CD4-positive, CD25-positive, alpha-beta regulatory T cell (primary cell): Measurements from ENCODE around the gene C18orf54. TPM values are rescaled to one million over a fixed set of nuclear protein-coding genes. Genes with fewer than 3 reads are reported as not detected.

ENCODE experiments used
- ATAC-seq, 2 donors: fragments of 150-1000 bp; cut with Tn5 transposase; one replicate each; pipeline ENCODE4 v1.10.0; 2021; ENCODE audit warnings: low read depth in 2 of 2, moderate number of reproducible peaks in 2 of 2, moderate library complexity in 1 of 2
- DNase-seq, 3 donors: peaks; one replicate each; pipeline versions ENCODE4 v3.0.0 to v3.0.0-alpha.2; 2012 to 2022; ENCODE audit warnings: mixed read lengths in 1 of 3
- H3K27ac ChIP-seq: one replicate; pipeline ENCODE4 v1.7.0; 2013; ENCODE audit warnings: mild to moderate bottlenecking, low read length; ENCODE audit not compliant: insufficient read depth, poor library complexity, severe bottlenecking
- H3K27me3 ChIP-seq: one replicate; pipeline ENCODE4 v1.7.0; 2013; ENCODE audit warnings: low read length; ENCODE audit not compliant: control insufficient read depth, insufficient read depth
- H3K36me3 ChIP-seq: one replicate; pipeline ENCODE4 v1.7.0; 2013; ENCODE audit warnings: mild to moderate bottlenecking, low read length, moderate library complexity; ENCODE audit not compliant: control insufficient read depth, insufficient read depth
- H3K4me1 ChIP-seq: 2 replicates; pipeline ENCODE4 v1.7.0; 2013; ENCODE audit warnings: mild to moderate bottlenecking, low read length; ENCODE audit not compliant: insufficient read depth, control insufficient read depth, poor library complexity, severe bottlenecking
- H3K4me3 ChIP-seq: one replicate; pipeline ENCODE4 v1.7.0; 2013; ENCODE audit warnings: low read depth, mild to moderate bottlenecking, low read length, moderate library complexity
- H3K9me3 ChIP-seq, 2 experiments: 1 replicate in 1 of 2; 2 replicates in 1 of 2; pipeline ENCODE4 v1.7.0; 2013; ENCODE audit warnings: low read length in 2 of 2, mild to moderate bottlenecking in 1 of 2, moderate library complexity in 1 of 2; ENCODE audit not compliant: control insufficient read depth in 2 of 2
- H3K27ac Mint-ChIP-seq, 3 donors: one replicate each; pipeline ENCODE4 v1.8.0; 2020 to 2022; ENCODE audit warnings: mild to moderate bottlenecking in 3 of 3, mixed read lengths in 3 of 3, moderate library complexity in 2 of 3
- H3K27me3 Mint-ChIP-seq: one replicate; pipeline ENCODE4 v1.8.0; 2022; ENCODE audit warnings: mild to moderate bottlenecking, mixed read lengths
- H3K36me3 Mint-ChIP-seq: one replicate; pipeline ENCODE4 v1.8.0; 2020; ENCODE audit warnings: mixed read lengths
- H3K4me1 Mint-ChIP-seq, 4 donors: one replicate each; pipeline ENCODE4 v1.8.0; 2020 to 2022; ENCODE audit warnings: mixed read lengths in 4 of 4, mild to moderate bottlenecking in 1 of 4
- H3K4me3 Mint-ChIP-seq, 4 donors: one replicate each; pipeline ENCODE4 v1.8.0; 2020 to 2022; ENCODE audit warnings: mild to moderate bottlenecking in 4 of 4, mixed read lengths in 4 of 4, moderate library complexity in 3 of 4
- H3K9me3 Mint-ChIP-seq, 7 donors: one replicate each; pipeline ENCODE4 v1.8.0; 2020 to 2022; ENCODE audit warnings: mixed read lengths in 7 of 7, mild to moderate bottlenecking in 3 of 7, moderate library complexity in 2 of 7
- polyA plus RNA-seq, 4 donors: library from polyadenylated mRNA; unstranded; fragments of 300-500 nt; fragmentation: Illumina TruSeq; gene quantifications; one replicate each; pipeline ENCODE4 v1.2.3, GENCODE V29; 2021
- total RNA-seq: library from RNA; stranded (reverse); gene quantifications from one replicate; pipeline ENCODE4 v1.2.3, GENCODE V29; 2022

The C18orf54 gene
- total and polyA plus RNA-seq, 5 donors from 2014 or later: 0.76 to 2.7 (median 1.8) TPM

DNA sequence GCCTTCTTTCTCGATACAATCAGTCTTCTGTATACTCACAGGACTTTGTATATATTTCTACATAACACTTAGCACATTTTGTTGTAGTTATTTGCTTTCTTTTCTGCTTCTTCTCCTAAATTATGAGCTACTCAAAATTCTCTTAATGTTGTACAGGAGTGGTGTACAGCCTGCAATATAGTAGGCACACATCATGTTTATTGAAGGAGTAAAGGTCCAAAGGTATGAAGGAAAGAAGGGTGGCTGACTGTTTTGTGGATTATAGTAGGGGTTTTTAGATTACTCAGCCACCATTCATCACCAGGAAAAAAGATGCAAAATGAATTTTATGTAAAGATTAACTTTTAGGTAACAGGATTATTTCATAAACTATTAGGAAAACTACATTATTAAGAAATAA is 54.1 kb downstream of the C18orf54 start:
- Mint-ChIP-seq H3K9me3 (peaks cover 0 to 2% (median 0%) of the 10 kb centered on the region in 7 donors), H3K4me1 (no peaks in the 10 kb centered on the region), H3K4me3 (no peak overlapping the region), H3K27ac (no peak overlapping the region), H3K27me3 (peaks cover 15% of the 10 kb centered on the region), H3K36me3 (no peaks in the 10 kb centered on the region)
- DNase-seq (no peak), ATAC-seq (no peak)
- no peaks in the 10 kb centered on the region for H3K4me1 ChIP-seq
- no peak overlapping the region for H3K4me3 ChIP-seq
- H3K9me3 ChIP-seq: no peaks in the 10 kb centered on the region
- H3K27ac ChIP-seq: no peak overlapping the region
- no peaks in the 10 kb centered on the region for H3K36me3 ChIP-seq
- peaks cover 6% of the 10 kb centered on the region for H3K27me3 ChIP-seq

DNA sequence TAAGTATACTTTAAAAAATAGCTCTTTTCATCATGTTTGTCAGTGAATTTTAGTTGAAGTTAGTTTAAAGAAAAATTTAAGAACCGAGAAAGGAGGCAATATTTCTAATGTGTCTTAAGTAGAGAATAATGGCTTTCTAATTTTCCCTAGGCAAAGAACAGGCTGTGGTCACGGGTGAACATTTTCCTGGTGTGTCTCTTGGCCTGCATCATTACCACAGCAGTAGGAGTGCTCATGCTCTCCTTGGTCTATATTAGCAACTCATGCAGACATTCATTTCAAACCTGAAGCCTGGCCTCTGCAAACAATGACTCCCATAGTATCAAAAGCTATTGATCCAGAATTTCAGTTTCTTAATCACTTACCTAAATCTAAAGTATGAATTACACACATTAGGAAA is 57.4 kb downstream of the C18orf54 start:
- no peak for ATAC-seq
- Mint-ChIP-seq H3K4me3 (no peak overlapping the region), H3K27ac (no peak overlapping the region), H3K9me3 (peaks cover 0 to 2% (median 0%) of the 10 kb centered on the region in 7 donors), H3K4me1 (no peaks in the 10 kb centered on the region), H3K36me3 (no peaks in the 10 kb centered on the region), H3K27me3 (peaks cover 23% of the 10 kb centered on the region)
- H3K27ac ChIP-seq: no peak overlapping the region
- H3K9me3 ChIP-seq: no peaks in the 10 kb centered on the region
- no peaks in the 10 kb centered on the region for H3K36me3 ChIP-seq
- no peaks in the 10 kb centered on the region for H3K4me1 ChIP-seq
- no peak for DNase-seq
- H3K27me3 ChIP-seq: peaks cover 8% of the 10 kb centered on the region
- no peak overlapping the region for H3K4me3 ChIP-seq

DNA sequence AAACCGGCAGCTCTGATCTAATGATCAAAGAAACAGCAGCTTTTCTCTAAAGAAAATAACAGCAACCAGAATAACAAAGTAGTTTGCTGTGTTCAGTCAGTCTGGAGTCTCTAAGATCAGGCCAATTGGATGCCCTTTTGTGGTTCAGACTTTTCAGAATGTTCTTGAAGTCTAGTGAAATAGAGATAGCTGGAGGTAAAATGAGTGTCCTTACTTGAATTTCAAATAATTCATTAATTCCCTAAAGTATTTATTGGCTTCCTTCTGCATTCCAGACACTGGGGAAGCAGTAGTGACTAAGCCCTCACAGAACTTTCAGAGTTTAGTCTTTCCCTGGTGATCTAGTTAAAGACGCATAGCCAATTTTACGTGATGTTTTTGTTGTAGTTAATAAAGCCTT is 58.7 kb downstream of the C18orf54 start:
- H3K27ac ChIP-seq: no peak overlapping the region
- H3K27me3 Mint-ChIP-seq: peaks cover 11% of the 10 kb centered on the region
- H3K27me3 ChIP-seq: peaks cover 2% of the 10 kb centered on the region
- H3K4me1 ChIP-seq: no peaks in the 10 kb centered on the region
- DNase-seq (no peak), ATAC-seq (no peak)
- H3K36me3 Mint-ChIP-seq: no peaks in the 10 kb centered on the region
- peaks cover 0 to 2% (median 0%) of the 10 kb centered on the region in 7 donors for H3K9me3 Mint-ChIP-seq
- no peak overlapping the region for H3K27ac Mint-ChIP-seq
- no peaks in the 10 kb centered on the region for H3K36me3 ChIP-seq
- no peaks in the 10 kb centered on the region for H3K4me1 Mint-ChIP-seq
- no peak overlapping the region for H3K4me3 ChIP-seq
- H3K9me3 ChIP-seq: no peaks in the 10 kb centered on the region
- H3K4me3 Mint-ChIP-seq: no peak overlapping the region

DNA sequence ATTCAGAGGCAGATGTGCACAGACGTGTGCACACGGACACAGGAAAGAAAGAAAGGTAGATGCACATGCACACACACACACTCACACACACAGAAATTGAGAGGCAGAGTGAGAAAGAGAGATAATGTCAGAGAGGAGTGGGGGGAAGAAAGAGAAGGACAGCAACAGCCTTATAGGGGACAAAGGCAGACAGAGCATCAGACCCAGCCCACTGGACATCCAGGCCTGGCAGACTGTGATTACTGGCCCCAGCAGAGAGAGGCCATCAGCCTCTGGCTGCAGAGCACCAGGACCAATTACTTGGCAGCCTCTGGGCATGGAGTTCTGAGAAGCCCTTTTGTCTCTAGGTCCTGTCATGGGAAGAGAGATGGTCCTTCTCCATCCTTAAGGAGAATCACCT is 66.1 kb downstream of the C18orf54 start:
- Mint-ChIP-seq H3K4me1 (no peaks in the 10 kb centered on the region), H3K9me3 (no peaks in the 10 kb centered on the region), H3K27me3 (peaks cover 13% of the 10 kb centered on the region), H3K36me3 (no peaks in the 10 kb centered on the region), H3K4me3 (no peak overlapping the region), H3K27ac (no peak overlapping the region)
- no peak for ATAC-seq
- H3K27me3 ChIP-seq: peaks cover 5% of the 10 kb centered on the region
- no peak for DNase-seq
- no peaks in the 10 kb centered on the region for H3K36me3 ChIP-seq
- no peak overlapping the region for H3K27ac ChIP-seq
- H3K4me1 ChIP-seq: no peaks in the 10 kb centered on the region
- no peak overlapping the region for H3K4me3 ChIP-seq
- H3K9me3 ChIP-seq: no peaks in the 10 kb centered on the region

DNA sequence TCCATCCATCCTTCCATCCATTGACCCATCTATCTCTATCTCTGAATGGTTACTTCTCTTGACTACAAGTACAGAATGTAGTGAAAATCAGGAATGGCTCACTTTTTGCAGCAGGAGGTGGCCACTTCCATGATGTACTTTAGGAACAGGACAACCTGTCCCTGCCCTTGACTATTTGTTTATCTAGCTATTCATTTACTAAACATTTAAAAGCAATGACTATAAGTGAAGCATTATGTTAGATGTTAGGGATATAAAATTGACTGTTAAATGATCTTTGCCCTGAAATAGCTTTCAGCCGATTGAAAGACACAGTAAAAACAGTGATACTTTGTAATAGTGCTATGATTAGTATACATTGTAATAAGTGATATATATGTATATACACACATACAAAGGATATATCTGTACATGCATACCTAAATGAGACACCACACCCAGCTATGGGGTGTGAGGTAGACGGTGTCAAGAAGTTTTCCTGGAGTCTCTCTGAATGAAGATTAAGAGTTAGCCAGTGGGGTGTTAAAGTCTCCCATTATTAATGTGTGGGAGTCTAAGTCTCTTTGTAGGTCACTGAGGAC is 68.5 kb downstream of the C18orf54 start:
- peaks cover 4% of the 10 kb centered on the region for H3K27me3 Mint-ChIP-seq
- no peak for ATAC-seq

More for the DNA sequence above, 68.5 kb downstream of the C18orf54 start:
- Histone ChIP-seq H3K4me3 (no peak overlapping the region), H3K27me3 (peaks cover 5% of the 10 kb centered on the region), H3K27ac (no peak overlapping the region), H3K36me3 (no peaks in the 10 kb centered on the region), H3K4me1 (no peaks in the 10 kb centered on the region), H3K9me3 (no peaks in the 10 kb centered on the region)
- no peak overlapping the region for H3K4me3 Mint-ChIP-seq
- no peak overlapping the region for H3K27ac Mint-ChIP-seq
- no peaks in the 10 kb centered on the region for H3K36me3 Mint-ChIP-seq
- no peaks in the 10 kb centered on the region for H3K4me1 Mint-ChIP-seq
- no peak for DNase-seq
- no peaks in the 10 kb centered on the region for H3K9me3 Mint-ChIP-seq

Other genes starting within 250 kb of the C18orf54 start
- 132 TPM for gene MBD2, start 133.2 kb upstream of the C18orf54 start, total RNA-seq
- 10 to 100 TPM in 3 of 4 donors, 1 to 10 TPM in 1; 8.4 to 26.8 (median 18.5) TPM for gene MBD2, start 133.2 kb upstream of the C18orf54 start, polyA plus RNA-seq
- 16.6 TPM for gene POLI, start 88.4 kb upstream of the C18orf54 start, total RNA-seq
- gene POLI, start 88.4 kb upstream of the C18orf54 start, polyA plus RNA-seq: 1 to 10 TPM; 4.1 to 8.4 (median 6.1) TPM
- not detected for gene STARD6, start within 50 bp of the C18orf54 start, total RNA-seq
- gene STARD6, start within 50 bp of the C18orf54 start, polyA plus RNA-seq: 1 to 10 TPM in 1 of 4 donors, under 1 TPM in 2, not detected in 1; 0.30 to 1.1 (median 0.55) TPM
- gene DYNAP, start 233.3 kb downstream of the C18orf54 start, total RNA-seq: not detected
- not detected for gene DYNAP, start 233.3 kb downstream of the C18orf54 start, polyA plus RNA-seq